GM12891 (cell line): ENCODE measurements around the gene SHROOM4.

Source experiments
- PAX5 ChIP-seq: IDR thresholded peaks from 2 replicates; pipeline ENCODE4 v1.6.1; 2011; ENCODE audit warnings: low read length, moderate library complexity, mild to moderate bottlenecking; ENCODE audit not compliant: insufficient read depth, severe bottlenecking
- POLR2AphosphoS5 ChIP-seq: IDR thresholded peaks from 2 replicates; pipeline ENCODE4 v1.6.1; 2011; ENCODE audit warnings: low read depth, low read length, control low read depth

GRCh38 chrX:50644496-50644895 is 169.5 kb downstream of the SHROOM4 start:
- no peak for TF ChIP-seq POLR2AphosphoS5
- TF ChIP-seq PAX5: no peak
